OCI-LY1 (cell line): ENCODE data around the gene DAPK2.

Source experiments
- CTCF ChIP-seq: fragments of 200-600 bp; sonication (generic), shearing (Covaris generic); IDR thresholded peaks from 2 replicates; pipeline ENCODE4 v1.5.1; 2017; ENCODE audit warnings: mild to moderate bottlenecking, antibody characterized with exemption, low read length, moderate library complexity, mixed read lengths
- EZH2 ChIP-seq: fragments of 200-600 bp; sonication (generic), shearing (Covaris generic); IDR thresholded peaks from 2 replicates; pipeline ENCODE4 v1.8.0; 2017; ENCODE audit warnings: borderline replicate concordance, mixed run types, mild to moderate bottlenecking, antibody characterized with exemption, low read length, moderate library complexity, mixed read lengths

GRCh38 chr15:63984331-63984730 lies 62.0 kb downstream of the DAPK2 start:
- no peak for TF ChIP-seq CTCF
- no peak for TF ChIP-seq EZH2
